ENCODE results near the gene TBC1D20.

DNA sequence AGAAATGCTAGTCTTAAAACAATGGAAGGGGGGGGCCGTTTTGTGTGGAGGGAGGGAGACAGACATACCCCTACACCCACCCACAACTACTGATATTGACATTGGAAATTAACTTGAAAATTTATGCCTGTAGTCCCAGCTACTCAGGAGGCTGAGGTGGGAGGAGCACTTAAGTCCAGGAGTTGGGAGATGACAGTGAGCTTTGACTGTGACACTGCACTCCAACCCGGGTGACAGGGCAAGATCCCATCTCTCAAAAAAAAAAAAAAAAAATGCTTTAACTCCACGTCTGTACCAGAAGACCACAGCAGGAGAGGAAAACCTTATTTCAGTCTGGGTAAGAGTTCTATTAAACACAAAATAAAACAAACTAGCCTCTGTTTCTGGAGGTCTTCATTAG is 2.2 kb downstream of the TBC1D20 start:
- TF ChIP-seq, protein P1, sequence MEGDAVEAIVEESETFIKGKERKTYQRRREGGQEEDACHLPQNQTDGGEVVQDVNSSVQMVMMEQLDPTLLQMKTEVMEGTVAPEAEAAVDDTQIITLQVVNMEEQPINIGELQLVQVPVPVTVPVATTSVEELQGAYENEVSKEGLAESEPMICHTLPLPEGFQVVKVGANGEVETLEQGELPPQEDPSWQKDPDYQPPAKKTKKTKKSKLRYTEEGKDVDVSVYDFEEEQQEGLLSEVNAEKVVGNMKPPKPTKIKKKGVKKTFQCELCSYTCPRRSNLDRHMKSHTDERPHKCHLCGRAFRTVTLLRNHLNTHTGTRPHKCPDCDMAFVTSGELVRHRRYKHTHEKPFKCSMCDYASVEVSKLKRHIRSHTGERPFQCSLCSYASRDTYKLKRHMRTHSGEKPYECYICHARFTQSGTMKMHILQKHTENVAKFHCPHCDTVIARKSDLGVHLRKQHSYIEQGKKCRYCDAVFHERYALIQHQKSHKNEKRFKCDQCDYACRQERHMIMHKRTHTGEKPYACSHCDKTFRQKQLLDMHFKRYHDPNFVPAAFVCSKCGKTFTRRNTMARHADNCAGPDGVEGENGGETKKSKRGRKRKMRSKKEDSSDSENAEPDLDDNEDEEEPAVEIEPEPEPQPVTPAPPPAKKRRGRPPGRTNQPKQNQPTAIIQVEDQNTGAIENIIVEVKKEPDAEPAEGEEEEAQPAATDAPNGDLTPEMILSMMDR (conservative IDR thresholded peaks at IDR 0.05 in 1 of 2, IDR thresholded peaks at IDR 0.05 in 1 of 2; ENCODE audit: extremely low read depth in 1 of 2, insufficient read depth in 1 of 2, low read depth in 1 of 2, low read length in 2 of 2) = no peak
- no peak for TF ChIP-seq EZH2 (IDR thresholded peaks at IDR 0.05; ENCODE audit: borderline replicate concordance, low read length)
